Hippocampal formation (tissue), 2 donors: ENCODE results near the gene DGAT2L6.
A peak's percentile ranks its signal among the peaks of the same experiment; 100 is the strongest.

Experiments used
- DNase-seq, 2 donors: peaks; one replicate each; lab custom pipeline; 2025; lab: John Stamatoyannopoulos, UW

Gene DGAT2L6, protein sequence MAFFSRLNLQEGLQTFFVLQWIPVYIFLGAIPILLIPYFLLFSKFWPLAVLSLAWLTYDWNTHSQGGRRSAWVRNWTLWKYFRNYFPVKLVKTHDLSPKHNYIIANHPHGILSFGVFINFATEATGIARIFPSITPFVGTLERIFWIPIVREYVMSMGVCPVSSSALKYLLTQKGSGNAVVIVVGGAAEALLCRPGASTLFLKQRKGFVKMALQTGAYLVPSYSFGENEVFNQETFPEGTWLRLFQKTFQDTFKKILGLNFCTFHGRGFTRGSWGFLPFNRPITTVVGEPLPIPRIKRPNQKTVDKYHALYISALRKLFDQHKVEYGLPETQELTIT

DNA sequence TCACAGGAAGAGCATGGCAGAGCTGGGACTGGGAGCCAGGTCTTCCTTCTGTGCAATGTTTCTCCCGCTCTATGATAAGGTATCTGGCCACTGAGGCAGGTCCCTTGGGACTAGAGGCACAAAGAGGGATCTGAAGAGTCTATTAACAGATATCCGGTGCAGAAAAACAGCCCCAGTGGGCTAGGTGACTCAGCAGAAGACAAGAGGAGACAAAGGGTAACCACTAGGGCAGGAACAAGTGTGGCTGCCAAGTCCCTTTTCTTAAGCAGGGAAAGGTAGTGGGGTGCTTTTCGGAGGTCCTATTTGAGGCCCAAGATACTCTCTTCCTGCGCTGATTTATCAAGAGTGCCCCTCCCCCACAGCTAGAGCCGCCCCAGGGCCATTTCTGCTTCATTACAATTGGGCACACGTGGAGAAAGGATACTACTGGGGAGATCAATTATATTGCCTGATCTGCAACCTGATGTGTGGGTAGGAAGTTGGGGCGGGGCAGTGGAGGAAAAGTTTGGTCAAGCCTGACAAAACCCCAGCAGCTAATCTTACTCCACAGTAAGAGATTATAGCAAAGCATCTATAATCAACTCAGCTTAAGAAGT lies at the start of gene DGAT2L6:
Gene DGAT2L6, plus strand, starts transcription at position 546 of the 596 bp plus-strand sequence. CDS start 100 bp downstream, outside the sequence.
- DNase-seq = no peak

DNA sequence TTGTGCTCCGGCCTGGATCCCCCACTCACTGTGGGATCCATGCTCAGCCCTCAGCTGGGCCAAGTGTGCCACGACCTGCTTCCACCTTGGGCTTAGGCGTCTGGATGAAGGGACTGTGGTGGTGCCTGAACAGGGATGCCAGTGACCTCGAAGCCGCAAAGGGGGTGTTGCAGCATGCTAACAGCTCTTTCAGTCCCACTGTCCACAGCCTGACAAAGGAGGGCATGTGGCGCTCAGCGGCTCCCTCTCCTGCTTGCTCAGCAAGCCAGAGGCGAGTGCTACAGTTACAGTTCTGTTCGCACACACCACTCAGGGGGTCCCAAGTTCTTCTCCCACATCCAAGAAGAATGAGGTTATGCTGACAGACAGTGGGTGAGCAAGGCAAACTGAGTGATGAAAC lies 49.2 kb upstream of the DGAT2L6 start:
- no peak for DNase-seq

GRCh38 chrX:70129816-70130215 lies 47.5 kb upstream of the DGAT2L6 start:
- DNase-seq = no peak

- no peak for DNase-seq
Measured at GRCh38 chrX:70132224-70132623, 45.1 kb upstream of the DGAT2L6 start.

DNA sequence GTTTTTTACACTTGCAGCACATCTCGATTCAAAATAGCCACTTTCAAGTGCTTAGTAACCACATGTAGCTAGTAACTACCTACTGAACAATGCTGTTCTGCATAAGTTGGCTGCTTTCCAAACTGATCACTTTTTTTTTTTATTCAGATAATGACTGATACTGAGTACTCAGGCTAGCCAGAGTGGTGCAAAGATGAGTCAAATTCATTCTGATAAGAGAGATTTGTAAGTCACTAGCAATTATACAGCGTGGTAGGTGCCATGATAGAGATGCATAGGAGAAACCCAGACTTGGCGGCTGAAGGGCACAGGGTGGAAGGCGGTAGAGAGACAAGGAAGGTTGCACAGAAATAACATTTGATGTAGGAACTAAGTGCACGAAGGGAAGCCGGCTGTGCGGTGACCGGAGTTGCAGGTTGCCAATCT lies 44.4 kb upstream of the DGAT2L6 start:
- DNase-seq = no peak

DNA sequence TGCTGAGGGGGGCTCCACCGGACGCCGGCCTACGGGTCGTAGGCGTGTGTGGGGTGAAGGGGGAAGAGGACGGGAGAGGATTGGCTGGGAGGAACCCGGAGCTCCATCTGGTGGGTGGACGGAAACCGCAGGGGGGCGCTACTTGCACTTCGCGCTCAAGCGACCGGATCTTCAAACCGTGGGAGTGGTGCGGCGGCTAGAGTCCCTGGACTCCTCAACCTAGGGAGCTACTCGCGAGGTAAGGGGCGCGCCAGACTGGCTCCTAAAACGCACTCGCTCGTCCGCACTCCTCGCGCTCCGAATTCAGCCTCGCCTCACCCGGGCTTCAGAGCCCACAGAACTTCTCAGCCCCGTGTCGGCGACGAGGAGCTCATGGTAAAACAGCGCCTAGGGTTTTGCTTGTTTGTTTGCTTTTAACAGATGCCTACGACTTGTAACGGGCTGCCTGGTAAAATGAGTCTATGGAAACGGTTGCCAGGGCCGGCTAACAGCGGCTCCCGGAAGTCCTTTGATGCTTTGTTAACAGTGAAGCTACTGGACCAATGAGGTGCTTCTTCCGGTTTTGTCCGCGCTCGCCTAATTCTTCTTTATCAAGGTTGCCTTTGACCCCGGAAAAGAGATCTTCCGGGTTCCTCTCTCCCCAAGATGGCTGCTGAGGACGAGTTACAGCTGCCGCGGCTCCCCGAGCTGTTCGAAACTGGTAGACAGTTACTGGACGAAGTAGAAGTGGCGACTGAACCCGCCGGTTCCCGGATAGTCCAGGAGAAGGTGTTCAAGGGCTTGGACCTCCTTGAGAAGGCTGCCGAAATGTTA lies 43.8 kb upstream of the DGAT2L6 start, which contains the start of gene IGBP1:
Gene IGBP1, plus strand, starts transcription at position 145 of the 813 bp plus-strand sequence. Its CDS starts 501 bp downstream, at position 646.
- peak; percentile 66 to 86 for DNase-seq

GRCh38 chrX:70134116-70134477 lies 43.2 kb upstream of the DGAT2L6 start:
- DNase-seq = no peak

GRCh38 chrX:70138622-70139021 lies 38.7 kb upstream of the DGAT2L6 start:
- DNase-seq = no peak

DNA sequence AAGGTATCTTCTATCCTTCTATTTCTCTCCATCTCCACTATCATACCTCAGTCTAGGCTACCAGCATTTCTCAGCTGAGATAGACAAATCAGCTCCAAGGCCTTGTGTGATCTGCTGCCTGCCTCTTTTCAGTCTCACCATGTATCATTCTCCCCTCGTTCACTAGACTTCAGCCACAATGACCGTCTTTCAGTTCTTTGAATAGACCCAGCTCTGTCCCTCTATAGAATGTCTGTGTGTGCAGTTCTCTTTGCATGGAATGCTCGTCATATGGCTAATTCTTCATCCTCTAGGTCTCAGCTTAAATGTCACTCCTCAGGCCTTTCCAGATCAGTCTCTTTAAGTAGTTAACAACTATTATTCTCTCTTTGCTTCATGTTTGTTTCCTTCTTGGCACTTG lies 37.5 kb upstream of the DGAT2L6 start:
- DNase-seq = no peak

DNA sequence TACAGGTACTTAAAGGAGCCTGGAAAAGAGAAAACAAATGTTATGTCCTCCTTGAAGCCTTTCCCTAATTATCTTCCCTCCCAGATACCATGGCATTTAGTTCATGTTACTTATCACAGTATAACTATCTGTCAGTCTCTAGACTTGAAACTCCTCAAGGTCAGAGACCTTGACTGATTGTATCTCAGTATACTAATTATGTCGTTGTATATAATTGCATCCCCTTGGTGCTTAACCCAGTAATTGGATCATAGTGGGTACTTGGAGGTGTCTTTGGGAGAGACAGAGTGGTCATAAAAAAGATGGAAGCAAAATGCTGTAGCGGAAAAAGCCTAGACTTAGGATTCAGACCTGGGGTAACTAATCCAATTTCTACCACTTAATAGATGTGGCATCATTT lies 35.9 kb upstream of the DGAT2L6 start:
- no peak for DNase-seq

GRCh38 chrX:70166601-70167590 lies 10.4 kb upstream of the DGAT2L6 start:
- peak in 1 of 2 donors; percentile 2 for DNase-seq

- peak in 1 of 2 donors; percentile 28 for DNase-seq
Measured at GRCh38 chrX:70168238-70169188, 8.8 kb upstream of the DGAT2L6 start.

DNA sequence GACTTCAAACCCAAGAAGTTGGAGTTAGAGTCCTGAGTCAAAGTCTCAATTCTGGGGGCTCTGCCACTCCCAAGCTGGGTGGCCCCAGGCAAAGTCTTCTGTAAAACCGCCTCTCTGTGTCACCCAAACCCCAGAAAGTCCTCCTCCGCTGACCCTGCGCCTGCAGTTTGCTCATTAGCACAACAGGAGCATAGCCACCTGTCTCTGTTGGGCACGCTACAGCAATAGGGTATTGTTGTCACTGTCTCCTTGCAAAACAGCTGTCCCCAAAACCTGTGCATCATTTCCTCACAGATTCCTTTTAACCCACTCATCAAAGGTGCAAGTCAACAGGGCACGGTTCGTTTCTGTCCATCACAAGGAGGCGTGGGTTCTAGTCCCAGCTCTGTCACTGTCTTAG lies 8.0 kb upstream of the DGAT2L6 start:
- no peak for DNase-seq

GRCh38 chrX:70171624-70172023 lies 5.7 kb upstream of the DGAT2L6 start:
- DNase-seq = no peak

- DNase-seq = no peak
Measured at GRCh38 chrX:70172221-70172620, 5.1 kb upstream of the DGAT2L6 start.

- DNase-seq = no peak
Measured at GRCh38 chrX:70172964-70173363, 4.3 kb upstream of the DGAT2L6 start.

GRCh38 chrX:70174754-70175153 lies 2.5 kb upstream of the DGAT2L6 start:
- DNase-seq = no peak

DNA sequence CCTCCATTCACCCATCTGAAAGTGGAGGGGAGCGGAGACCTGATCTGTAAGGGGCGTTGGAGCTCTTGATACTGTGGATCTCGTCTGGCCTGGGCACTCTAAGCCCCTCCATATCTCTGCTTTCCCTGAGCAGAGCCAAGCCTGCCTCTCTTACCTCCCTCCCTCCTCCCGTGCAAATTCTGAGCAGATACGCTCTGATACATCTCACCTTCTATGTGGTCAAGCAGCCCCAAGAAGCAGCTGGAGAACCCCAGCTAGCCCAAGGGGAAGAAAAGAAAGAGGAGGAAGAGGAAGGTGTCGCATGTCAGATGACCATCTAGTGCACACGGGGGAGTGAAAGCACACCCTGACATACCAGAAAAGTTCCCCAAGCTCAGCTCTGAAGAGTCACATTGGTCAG lies 1.9 kb upstream of the DGAT2L6 start:
- DNase-seq = no peak

GRCh38 chrX:70183091-70183490 lies 5.8 kb downstream of the DGAT2L6 start:
- no peak for DNase-seq

DNA sequence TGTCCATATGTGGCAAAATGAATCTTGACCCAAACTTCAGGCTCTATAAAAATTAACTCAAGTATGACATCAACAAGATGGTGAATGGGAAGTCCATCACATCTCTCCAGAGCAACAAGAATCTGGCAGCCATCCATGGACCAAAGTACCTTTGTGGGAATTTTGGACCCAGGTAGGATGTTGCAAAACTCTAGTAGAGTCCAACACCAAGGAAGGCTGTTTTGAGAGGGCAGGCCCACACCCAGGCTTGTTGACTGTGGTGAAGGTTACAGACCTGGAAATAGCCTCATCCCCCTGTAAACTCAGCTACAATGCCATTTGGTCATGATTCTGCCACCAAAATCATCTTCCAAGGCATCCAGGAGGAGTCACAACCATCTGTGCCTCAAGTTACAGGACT lies 12.9 kb downstream of the DGAT2L6 start:
- no peak for DNase-seq
